HCT116 (cell line): ENCODE results near the gene SLC40A1. TPM values are rescaled to one million over a fixed set of nuclear protein-coding genes. Genes with fewer than 3 reads are reported as not detected.

ENCODE experiments used
- ATAC-seq: fragments of 200-7000 bp; cut with Tn5 transposase; 2 replicates; pipeline ENCODE4 v1.9.1; 2020; ENCODE audit warnings: mild to moderate bottlenecking, moderate library complexity
- BruUV-seq: library from RNA; stranded (reverse); fragments of 400-500 nt; replicated peaks from 2 replicates; lab custom pipeline; 2021; lab: Mats Ljungman, UMichigan
- CTCF ChIA-PET: fragments of 300-600 bp; sonication (Branson Sonifier 250); formaldehyde crosslinking; loops from one replicate; lab custom pipeline; 2021; ENCODE audit warnings: antibody characterized with exemption; lab: Charles Lee
- POLR2A ChIA-PET: fragments of 300-600, 350-600 bp; sonication (Branson Sonifier 250); formaldehyde crosslinking; loops from one replicate; lab custom pipeline; 2021; ENCODE audit warnings: antibody characterized with exemption; lab: Charles Lee
- RAD21 ChIA-PET, 2 experiments: fragments of 300-600 bp; sonication (Branson Sonifier 250); formaldehyde crosslinking; loops; one replicate each; lab custom pipeline; 2023; ENCODE audit warnings: low total read pairs in 2 of 2; ENCODE audit not compliant: uncharacterized antibody in 2 of 2, unreplicated experiment in 2 of 2, low non-redundant PET in 1 of 2; lab: Charles Lee
- DNase-seq: peaks from one replicate; pipeline ENCODE4 v3.0.0-alpha.2; 2010; ENCODE audit warnings: low read depth, low spot score
- H2AFZ ChIP-seq: fragments of 200-600 bp; shearing (Covaris generic), sonication (generic); 2 replicates; pipeline ENCODE4 v1.6.1; 2017; ENCODE audit warnings: low read depth, mixed run types, mixed read lengths, antibody characterized with exemption, low read length; ENCODE audit not compliant: poor library complexity, severe bottlenecking
- H3K27ac ChIP-seq: 2 replicates; pipeline ENCODE4 v1.5.1; 2012; ENCODE audit warnings: low read depth, low read length
- H3K27me3 ChIP-seq: fragments of 200-600 bp; sonication (generic); 2 replicates; pipeline ENCODE4 v1.6.1; 2016; ENCODE audit warnings: mixed run types, low read length, mixed read lengths; ENCODE audit not compliant: insufficient read depth
- H3K36me3 ChIP-seq, 2 experiments: fragments of 200-500 bp in 1 of 2; fragments of 200-600 bp in 1 of 2; sonication (Bioruptor generic) in 1 of 2; sonication (generic) in 1 of 2; 2 replicates each; pipeline versions ENCODE4 v1.5.1 to v1.6.1; 2014 to 2016; ENCODE audit warnings: low read length in 2 of 2, inconsistent platforms in 1 of 2, mixed read lengths in 1 of 2, mixed run types in 1 of 2; ENCODE audit not compliant: insufficient read depth in 2 of 2, control insufficient read depth in 1 of 2
- H3K4me1 ChIP-seq, 2 experiments: fragments of 200-600 bp in 1 of 2; sonication (generic) in 1 of 2; 2 replicates each; pipeline versions ENCODE4 v1.5.1 to v1.6.1; 2012 to 2017; ENCODE audit warnings: low read length in 2 of 2, inconsistent platforms in 1 of 2, mild to moderate bottlenecking in 1 of 2, mixed read lengths in 1 of 2, mixed run types in 1 of 2, moderate library complexity in 1 of 2; ENCODE audit not compliant: insufficient read depth in 2 of 2, control insufficient read depth in 1 of 2
- H3K4me2 ChIP-seq: fragments of 200-600 bp; sonication (generic); 2 replicates; pipeline ENCODE4 v1.6.1; 2017; ENCODE audit warnings: mixed run types, low read length, mixed read lengths
- H3K4me3 ChIP-seq, 2 experiments: fragments of 200-600 bp in 1 of 2; sonication (generic) in 1 of 2; replicated peaks in 1 of 2; 2 replicates each; pipeline ENCODE4 v1.5.1; 2011 to 2016; ENCODE audit warnings: low read length in 2 of 2, control low read depth in 1 of 2, low read depth in 1 of 2, mild to moderate bottlenecking in 1 of 2, mixed read lengths in 1 of 2, mixed run types in 1 of 2
- H3K79me2 ChIP-seq: fragments of 200-600 bp; sonication (generic); 2 replicates; pipeline ENCODE4 v1.6.1; 2017; ENCODE audit warnings: mild to moderate bottlenecking, mixed run types, low read length, moderate library complexity, mixed read lengths; ENCODE audit not compliant: insufficient read depth
- H3K9ac ChIP-seq: fragments of 200-600 bp; sonication (generic); 2 replicates; pipeline ENCODE4 v1.6.1; 2016; ENCODE audit warnings: low read length, mixed read lengths
- H3K9me2 ChIP-seq: fragments of 200-600 bp; sonication (generic), shearing (Covaris generic); 2 replicates; pipeline ENCODE4 v1.6.1; 2017; ENCODE audit warnings: mixed run types, mild to moderate bottlenecking, moderate library complexity; ENCODE audit not compliant: insufficient read depth
- H3K9me3 ChIP-seq, 2 experiments: fragments of 200-500 bp in 1 of 2; fragments of 200-600 bp in 1 of 2; sonication (Bioruptor generic) in 1 of 2; sonication (generic) in 1 of 2; 2 replicates each; pipeline ENCODE4 v1.6.1; 2014 to 2017; ENCODE audit warnings: low read length in 2 of 2, mixed read lengths in 2 of 2, inconsistent platforms in 1 of 2, low read depth in 1 of 2, mild to moderate bottlenecking in 1 of 2, mixed run types in 1 of 2, moderate library complexity in 1 of 2; ENCODE audit not compliant: control insufficient read depth in 1 of 2, insufficient read depth in 1 of 2
- H4K20me1 ChIP-seq: fragments of 200-600 bp; sonication (generic), shearing (Covaris generic); 2 replicates; pipeline ENCODE4 v1.6.1; 2017; ENCODE audit warnings: mixed run types, mild to moderate bottlenecking, moderate library complexity; ENCODE audit not compliant: insufficient read depth
- CBX3 ChIP-seq: IDR thresholded peaks from 2 replicates; pipeline ENCODE4 v1.6.1; 2012; ENCODE audit warnings: low read depth
- EGR1 ChIP-seq: IDR thresholded peaks from 2 replicates; pipeline ENCODE4 v1.6.1; 2012; ENCODE audit warnings: low read depth
- ELF1 ChIP-seq: IDR thresholded peaks from 2 replicates; pipeline ENCODE4 v1.6.1; 2012; ENCODE audit warnings: low read depth, borderline replicate concordance
- FOSL1 ChIP-seq: IDR thresholded peaks from 2 replicates; pipeline ENCODE4 v1.6.1; 2012; ENCODE audit warnings: low read depth
- POLR2AphosphoS5 ChIP-seq: IDR thresholded peaks from 2 replicates; pipeline ENCODE4 v1.6.1; 2011; ENCODE audit warnings: mild to moderate bottlenecking, low read depth, low read length, moderate library complexity
- TCF7L2 ChIP-seq: IDR thresholded peaks from 2 replicates; pipeline ENCODE4 v1.7.0; 2011; ENCODE audit warnings: borderline replicate concordance, inconsistent platforms; ENCODE audit not compliant: insufficient read depth, insufficient read length; ENCODE audit errors: extremely low read depth
- YY1 ChIP-seq: IDR thresholded peaks from 2 replicates; pipeline ENCODE4 v1.6.1; 2011; ENCODE audit warnings: low read length, low read depth, moderate library complexity, mild to moderate bottlenecking; ENCODE audit not compliant: insufficient replicate concordance; ENCODE audit errors: extremely low read depth
- ZFX ChIP-seq: fragments of 450-650 bp; IDR thresholded peaks from 2 replicates; pipeline ENCODE4 v1.6.1; 2017
- intact Hi-C: fragments of 100-400 bp; cut with micrococcal nuclease; formaldehyde crosslinking; loops from 2 replicates; pipeline ENCODE4 v1.10.0; 2022
- total RNA-seq: library from RNA; stranded (reverse); gene quantifications from one replicate; pipeline ENCODE4 v1.2.1, GENCODE V29; 2021; ENCODE audit not compliant: unreplicated experiment

The SLC40A1 gene
- total RNA-seq, 1 experiment from 2014 or later: 1.5 TPM

GRCh38 chr2:189601043-189601442 lies 20.5 kb upstream of the SLC40A1 start:
- H3K9me3 ChIP-seq: no peaks in the 10 kb centered on the region
- no peaks in the 10 kb centered on the region for H3K27me3 ChIP-seq
- H3K79me2 ChIP-seq: no peaks in the 10 kb centered on the region
- no peak overlapping the region for H3K27ac ChIP-seq
- CTCF ChIA-PET: no interaction called here
- no peaks in the 10 kb centered on the region for H3K36me3 ChIP-seq
- peaks cover 0 to 5% of the 10 kb centered on the region in 2 experiments; a peak in 2 of 4 replicates for H3K4me1 ChIP-seq
- ATAC-seq (no peak; the same call in 1 of the 2 replicates), DNase-seq (no peak)
- RAD21 ChIA-PET: no interaction called here
- no peak for TF ChIP-seq POLR2AphosphoS5
- no peak for TF ChIP-seq YY1
- TF ChIP-seq FOSL1: no peak
- no peak for TF ChIP-seq EGR1
- intact Hi-C loops: no loop called here
- no peak overlapping the region for H3K4me3 ChIP-seq
- POLR2A ChIA-PET: no interaction called here
- no TSS peak for BruUV-seq
- H3K9ac ChIP-seq: no peak overlapping the region
- no peak overlapping the region for H3K4me2 ChIP-seq
- H2AFZ ChIP-seq: no peak overlapping the region
- no peaks in the 10 kb centered on the region for H4K20me1 ChIP-seq
- no peaks in the 10 kb centered on the region for H3K9me2 ChIP-seq

DNA sequence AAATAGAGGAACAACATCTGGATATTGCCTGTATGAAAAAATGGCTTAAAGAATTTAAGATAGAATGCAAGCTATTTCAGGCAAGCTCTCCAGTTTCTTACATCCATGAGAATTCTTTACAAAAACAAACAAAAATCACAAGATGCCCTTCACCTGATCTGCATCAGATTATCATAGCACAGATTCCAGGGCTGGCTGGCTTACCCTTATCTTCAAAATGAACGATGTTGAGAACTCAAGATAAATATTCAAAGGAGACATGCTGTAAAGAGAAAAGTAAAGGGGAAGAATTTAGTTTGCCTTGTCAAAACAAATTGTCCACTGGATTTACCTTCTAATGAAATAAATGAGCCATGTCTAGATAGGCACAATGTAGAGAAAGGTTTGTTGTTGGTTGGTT lies 18.7 kb upstream of the SLC40A1 start:
- H3K36me3 ChIP-seq: no peaks in the 10 kb centered on the region
- no peak for TF ChIP-seq TCF7L2
- TF ChIP-seq CBX3: no peak
- no peak for TF ChIP-seq POLR2AphosphoS5
- TF ChIP-seq ELF1: no peak
- TF ChIP-seq ZFX: no peak
- DNase-seq (no peak), ATAC-seq (no peak)
- H3K27ac ChIP-seq: no peak overlapping the region
- ChIA-PET POLR2A (no interaction called here), CTCF (no interaction called here), RAD21 (no interaction called here)
- no TSS peak for BruUV-seq
- no peaks in the 10 kb centered on the region for H3K9me2 ChIP-seq
- intact Hi-C loops: no loop called here
- no peak overlapping the region for H3K4me2 ChIP-seq
- no peak overlapping the region for H3K4me3 ChIP-seq
- H2AFZ ChIP-seq: no peak overlapping the region
- H3K79me2 ChIP-seq: no peaks in the 10 kb centered on the region
- peaks cover 0 to 5% of the 10 kb centered on the region in 2 experiments; a peak in 2 of 4 replicates for H3K4me1 ChIP-seq
- no peaks in the 10 kb centered on the region for H4K20me1 ChIP-seq
- no peak overlapping the region for H3K9ac ChIP-seq
- H3K27me3 ChIP-seq: no peaks in the 10 kb centered on the region
- no peaks in the 10 kb centered on the region for H3K9me3 ChIP-seq
